GM18867 (cell line): ENCODE results near the gene CLEC4D.
"Not testable (repeated sequence)": the region's sequence is repeated elsewhere in the genome, so short reads cannot be mapped to it uniquely, and the experiment has no call there.

Source experiments
- ATAC-seq: cut with Tn5 transposase; IDR thresholded peaks from one replicate; pipeline ENCODE4 v1.9.1; 2021; ENCODE audit warnings: mild to moderate bottlenecking, moderate library complexity; ENCODE audit not compliant: unreplicated experiment

Gene CLEC4D

GRCh38 chr12:8513256-8513655, at the start of gene CLEC4D:
TSS of gene CLEC4D (plus strand) at chr12:8513503. CDS start at chr12:8513733, 230 bp downstream.
- ATAC-seq: no peak

- ATAC-seq: no peak
Measured at GRCh38 chr12:8465301-8465996, 47.9 kb upstream of the CLEC4D start.

- ATAC-seq: no peak
Measured at GRCh38 chr12:8466241-8466640, 47.1 kb upstream of the CLEC4D start.

GRCh38 chr12:8471090-8471489, 42.2 kb upstream of the CLEC4D start:
- ATAC-seq: no peak

GRCh38 chr12:8475508-8476203, 37.6 kb upstream of the CLEC4D start:
- no peak for ATAC-seq

GRCh38 chr12:8482571-8483061, 30.7 kb upstream of the CLEC4D start:
- no peak for ATAC-seq

GRCh38 chr12:8483079-8483478, 30.2 kb upstream of the CLEC4D start:
- no peak for ATAC-seq

GRCh38 chr12:8491646-8492530, 21.4 kb upstream of the CLEC4D start:
- ATAC-seq: no peak

GRCh38 chr12:8493084-8493483, 20.2 kb upstream of the CLEC4D start:
- ATAC-seq: peak; percentile 98

GRCh38 chr12:8495671-8496070, 17.6 kb upstream of the CLEC4D start:
- ATAC-seq: not testable (repeated sequence)

- ATAC-seq: not testable (repeated sequence)
Measured at GRCh38 chr12:8496074-8496473, 17.2 kb upstream of the CLEC4D start.

- ATAC-seq: no peak
Measured at GRCh38 chr12:8499616-8500015, 13.7 kb upstream of the CLEC4D start.

GRCh38 chr12:8501720-8502119, 11.6 kb upstream of the CLEC4D start:
- no peak for ATAC-seq

GRCh38 chr12:8504351-8504750, 9.0 kb upstream of the CLEC4D start:
- ATAC-seq: no peak

GRCh38 chr12:8507596-8507995, 5.7 kb upstream of the CLEC4D start:
- ATAC-seq: no peak

GRCh38 chr12:8508223-8508622, 5.1 kb upstream of the CLEC4D start:
- no peak for ATAC-seq

- no peak for ATAC-seq
Measured at GRCh38 chr12:8508910-8509841, 4.1 kb upstream of the CLEC4D start.

- no peak for ATAC-seq
Measured at GRCh38 chr12:8517971-8518370, 4.7 kb downstream of the CLEC4D start.

- no peak for ATAC-seq
Measured at GRCh38 chr12:8519171-8519570, 5.9 kb downstream of the CLEC4D start.
